Thoracic aorta (tissue), 2 donors: ENCODE data around the gene CYTH1. TPM values are rescaled to one million over a fixed set of nuclear protein-coding genes. Genes with fewer than 3 reads are reported as not detected.

ENCODE experiments used
- ATAC-seq: fragments of 150-250 bp; one replicate; pipeline ENCODE4 v1.8.0; 2017; ENCODE audit warnings: low read depth; ENCODE audit not compliant: insufficient number of reproducible peaks, low FRiP score
- DNase-seq: peaks from one replicate; pipeline ENCODE4 v3.0.0-alpha.2; 2020; ENCODE audit warnings: low spot score
- H3K27ac ChIP-seq, 2 donors: fragments of 200-600 bp; sonication (generic); 1 replicate in 1 of 2; 2 replicates in 1 of 2; pipeline ENCODE4 v1.5.1; 2016; ENCODE audit warnings: mild to moderate bottlenecking in 2 of 2, moderate library complexity in 2 of 2
- H3K27me3 ChIP-seq: fragments of 200-600 bp; sonication (generic); replicated peaks from 2 replicates; pipeline ENCODE4 v1.6.0; 2016; ENCODE audit warnings: mild to moderate bottlenecking; ENCODE audit not compliant: insufficient read depth
- H3K36me3 ChIP-seq: fragments of 200-600 bp; sonication (generic); one replicate; pipeline ENCODE4 v1.5.1; 2016
- H3K4me1 ChIP-seq, 2 donors: fragments of 200-600 bp; sonication (generic); 1 replicate in 1 of 2; 2 replicates in 1 of 2; pipeline versions ENCODE4 v1.5.1 to v1.6.0; 2016; ENCODE audit warnings: low read depth in 2 of 2, mild to moderate bottlenecking in 1 of 2; ENCODE audit not compliant: control insufficient read depth in 1 of 2
- H3K4me3 ChIP-seq: fragments of 200-600 bp; sonication (generic); 2 replicates; pipeline ENCODE4 v1.5.1; 2016; ENCODE audit warnings: mild to moderate bottlenecking
- H3K9me3 ChIP-seq: fragments of 200-600 bp; sonication (generic); 2 replicates; pipeline ENCODE4 v1.5.1; 2016
- total RNA-seq, 2 donors: library from RNA; depleted of rRNA; stranded (reverse); fragments of >200 nt; gene quantifications; one replicate each; pipeline versions ENCODE4 v1.1.0 to v1.2.3, GENCODE V29; 2016
- TF ChIP-seq, protein P1 (sequence below): fragments of 200-600 bp; sonication (generic); IDR thresholded peaks from one replicate; pipeline ENCODE4 v1.5.1; 2019; ENCODE audit warnings: antibody characterized with exemption

Gene CYTH1
- total RNA-seq, 2 donors from 2014 or later: 79.2 to 79.4 TPM

- H3K27me3 ChIP-seq: no peaks in the 10 kb centered on the region
- H3K4me1 ChIP-seq: peaks cover 0 to 3% of the 10 kb centered on the region in 2 donors
- no peak for ATAC-seq
- H3K36me3 ChIP-seq: no peaks in the 10 kb centered on the region
- no peaks in the 10 kb centered on the region for H3K9me3 ChIP-seq
- no peak for DNase-seq
- no peak overlapping the region for H3K27ac ChIP-seq
- TF ChIP-seq, protein P1, sequence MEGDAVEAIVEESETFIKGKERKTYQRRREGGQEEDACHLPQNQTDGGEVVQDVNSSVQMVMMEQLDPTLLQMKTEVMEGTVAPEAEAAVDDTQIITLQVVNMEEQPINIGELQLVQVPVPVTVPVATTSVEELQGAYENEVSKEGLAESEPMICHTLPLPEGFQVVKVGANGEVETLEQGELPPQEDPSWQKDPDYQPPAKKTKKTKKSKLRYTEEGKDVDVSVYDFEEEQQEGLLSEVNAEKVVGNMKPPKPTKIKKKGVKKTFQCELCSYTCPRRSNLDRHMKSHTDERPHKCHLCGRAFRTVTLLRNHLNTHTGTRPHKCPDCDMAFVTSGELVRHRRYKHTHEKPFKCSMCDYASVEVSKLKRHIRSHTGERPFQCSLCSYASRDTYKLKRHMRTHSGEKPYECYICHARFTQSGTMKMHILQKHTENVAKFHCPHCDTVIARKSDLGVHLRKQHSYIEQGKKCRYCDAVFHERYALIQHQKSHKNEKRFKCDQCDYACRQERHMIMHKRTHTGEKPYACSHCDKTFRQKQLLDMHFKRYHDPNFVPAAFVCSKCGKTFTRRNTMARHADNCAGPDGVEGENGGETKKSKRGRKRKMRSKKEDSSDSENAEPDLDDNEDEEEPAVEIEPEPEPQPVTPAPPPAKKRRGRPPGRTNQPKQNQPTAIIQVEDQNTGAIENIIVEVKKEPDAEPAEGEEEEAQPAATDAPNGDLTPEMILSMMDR: no peak
- H3K4me3 ChIP-seq: no peak overlapping the region
Observed at GRCh38 chr17:78640700-78641099, 141.4 kb downstream of the CYTH1 start.

GRCh38 chr17:78637643-78638420 is 144.2 kb downstream of the CYTH1 start:
- no peak overlapping the region for H3K27ac ChIP-seq
- H3K9me3 ChIP-seq: no peaks in the 10 kb centered on the region
- H3K27me3 ChIP-seq: no peaks in the 10 kb centered on the region
- H3K4me3 ChIP-seq: no peak overlapping the region
- peaks cover 0 to 3% of the 10 kb centered on the region in 2 donors for H3K4me1 ChIP-seq
- ATAC-seq: no peak
- TF ChIP-seq, protein P1: no peak
- H3K36me3 ChIP-seq: no peaks in the 10 kb centered on the region
- DNase-seq: no peak

- no peaks in the 10 kb centered on the region for H3K36me3 ChIP-seq
- no peaks in the 10 kb centered on the region for H3K27me3 ChIP-seq
- H3K27ac ChIP-seq: no peak overlapping the region
- H3K4me1 ChIP-seq: peaks cover 0 to 3% of the 10 kb centered on the region in 2 donors
- ATAC-seq: no peak
- DNase-seq: no peak
- TF ChIP-seq, protein P1: no peak
- no peaks in the 10 kb centered on the region for H3K9me3 ChIP-seq
- H3K4me3 ChIP-seq: no peak overlapping the region
Observed at GRCh38 chr17:78637146-78637545, 144.9 kb downstream of the CYTH1 start.

DNA sequence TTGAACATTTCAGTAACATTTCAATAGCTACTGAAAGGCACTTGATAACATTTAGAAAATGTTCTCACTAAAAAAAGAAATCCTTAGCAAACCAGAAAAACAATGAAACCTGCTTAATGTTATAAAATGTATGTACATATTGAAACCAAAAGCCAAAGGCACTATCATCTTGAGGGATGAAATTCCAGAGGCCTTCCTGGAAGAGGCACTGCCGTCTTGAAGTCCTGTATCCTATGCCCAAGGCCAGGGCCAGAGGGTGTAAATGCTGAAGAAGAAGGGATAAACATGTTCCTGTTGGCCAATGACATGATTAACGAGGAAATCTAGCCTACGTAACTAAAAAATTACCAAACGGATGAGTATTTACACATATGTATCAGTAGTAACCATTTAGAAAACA is 147.9 kb downstream of the CYTH1 start:
- Histone ChIP-seq H3K4me1 (no peaks in the 10 kb centered on the region), H3K27me3 (no peaks in the 10 kb centered on the region), H3K9me3 (no peaks in the 10 kb centered on the region), H3K4me3 (no peak overlapping the region), H3K36me3 (no peaks in the 10 kb centered on the region), H3K27ac (no peak overlapping the region)
- TF ChIP-seq, protein P1: no peak
- ATAC-seq (no peak), DNase-seq (no peak)

DNA sequence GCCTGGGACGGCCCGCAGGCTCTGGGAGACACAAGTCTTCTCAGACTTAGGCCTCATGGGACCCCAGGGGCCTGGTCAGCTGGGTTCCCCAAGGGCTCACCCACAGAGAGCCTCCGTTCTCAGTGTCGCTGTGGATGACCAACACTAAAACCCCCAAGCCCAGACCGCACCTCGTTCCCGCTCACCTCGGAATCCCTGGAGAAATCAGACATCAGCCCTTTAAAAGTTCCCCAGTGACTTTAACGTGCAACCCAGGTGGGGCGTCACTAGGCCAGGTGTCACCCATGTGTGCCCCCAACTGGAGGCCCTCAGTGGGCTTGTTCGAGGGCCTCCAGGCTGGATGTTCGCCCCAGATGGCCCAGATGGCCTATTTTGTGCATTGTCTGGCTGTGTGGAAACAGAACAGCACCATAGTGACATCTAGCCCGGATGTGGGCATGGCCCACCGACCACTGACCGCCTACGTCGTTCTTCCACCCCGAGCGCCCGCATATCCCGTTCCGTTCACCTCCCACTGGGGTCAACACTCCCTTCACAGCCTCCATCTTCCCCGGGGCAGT is 152.6 kb downstream of the CYTH1 start:
- Histone ChIP-seq H3K27me3 (no peaks in the 10 kb centered on the region), H3K4me3 (no peak overlapping the region), H3K4me1 (no peaks in the 10 kb centered on the region), H3K36me3 (no peaks in the 10 kb centered on the region), H3K9me3 (no peaks in the 10 kb centered on the region), H3K27ac (no peak overlapping the region)
- ATAC-seq (no peak), DNase-seq (no peak)
- TF ChIP-seq, protein P1: no peak
